Activated CD8-positive, alpha-beta memory T cell treated with anti-CD3 and anti-CD28 coated beads, Interleukin-2, amount 50 U/mL, for 4 hours (primary cell): Measurements from ENCODE around the gene INTS14.
"Not testable (repeated sequence)": the region's sequence is repeated elsewhere in the genome, so short reads cannot be mapped to it uniquely, and the experiment has no call there.

ENCODE experiments used
- DNase-seq: peaks from one replicate; pipeline ENCODE4 v3.0.0-alpha.2; 2020

INTS14 gene

DNA sequence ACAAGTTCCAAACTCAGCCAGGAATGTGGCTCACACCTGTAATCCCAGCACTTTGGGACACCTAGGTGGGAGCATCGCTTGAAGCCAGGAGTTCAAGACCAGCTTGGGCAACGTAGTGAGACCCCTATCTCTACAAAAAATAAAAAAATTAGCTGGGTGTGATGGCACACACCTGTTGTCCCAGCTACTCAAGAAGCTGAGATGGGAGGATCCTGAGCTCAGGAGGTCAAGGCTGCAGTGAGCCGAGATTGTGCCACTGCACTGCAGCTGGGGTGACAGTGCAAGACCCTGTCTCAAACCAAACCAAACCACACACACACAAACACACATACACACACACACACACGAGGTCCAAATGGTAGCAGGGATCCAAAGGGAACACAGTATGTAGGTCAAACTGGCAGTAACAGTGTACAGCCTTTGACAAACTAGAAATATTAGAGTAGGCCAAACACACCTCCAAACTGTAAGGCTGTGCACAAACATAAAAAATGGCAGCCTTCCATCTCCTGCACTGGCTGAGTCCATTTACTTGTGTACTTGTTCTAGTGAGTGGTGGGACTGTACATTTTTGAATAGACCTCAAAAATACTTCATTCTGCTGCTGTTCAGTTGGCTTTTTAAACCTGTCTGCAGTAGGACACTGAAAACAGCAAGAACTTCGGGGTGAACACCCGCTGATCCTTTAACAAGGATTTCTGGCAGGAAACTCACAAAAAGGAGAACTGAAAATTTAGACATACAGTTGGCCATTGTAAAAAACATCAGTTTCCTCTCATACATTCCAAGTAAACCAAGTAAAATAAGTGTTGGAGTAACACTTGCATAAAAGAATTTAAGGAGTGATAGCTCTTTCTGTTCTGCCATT, 33.6 kb downstream of the INTS14 start:
- no peak for DNase-seq

- DNase-seq = no peak
These were observed 34.3 kb downstream of the INTS14 start for GRCh38 chr15:65576664-65577063.

- DNase-seq = no peak
These were observed 39.0 kb downstream of the INTS14 start for GRCh38 chr15:65571971-65572370.

- DNase-seq = no peak
These were observed 41.2 kb downstream of the INTS14 start for GRCh38 chr15:65569728-65570127.

- DNase-seq = no peak
These were observed 49.0 kb downstream of the INTS14 start for GRCh38 chr15:65561934-65562333.

GRCh38 chr15:65559941-65560340, 51.0 kb downstream of the INTS14 start:
- no peak for DNase-seq

GRCh38 chr15:65558997-65559760, 51.8 kb downstream of the INTS14 start:
- no peak for DNase-seq

- no peak for DNase-seq
These were observed 52.6 kb downstream of the INTS14 start for GRCh38 chr15:65558336-65558735.

GRCh38 chr15:65556622-65557021, 54.3 kb downstream of the INTS14 start:
- no peak for DNase-seq

DNA sequence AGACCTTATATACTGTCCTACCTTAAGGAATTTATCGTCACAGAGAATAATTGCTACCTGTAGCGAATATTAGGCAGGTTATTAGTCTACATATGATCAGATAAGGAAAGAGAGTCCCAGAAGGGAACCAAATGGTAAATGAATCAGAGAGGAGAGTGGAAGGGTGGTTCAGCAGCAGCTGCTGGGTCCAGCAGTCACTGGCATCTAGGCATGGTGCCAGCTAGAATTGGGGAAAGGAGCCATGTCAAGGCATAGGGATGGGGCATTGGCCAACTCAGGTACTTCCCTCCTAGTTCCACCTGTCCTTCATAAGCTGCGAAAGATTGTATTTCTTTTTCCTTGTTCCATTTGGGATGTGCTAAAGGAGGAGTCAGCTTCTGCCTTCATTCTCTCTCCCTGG, 57.2 kb downstream of the INTS14 start:
- DNase-seq = no peak

DNA sequence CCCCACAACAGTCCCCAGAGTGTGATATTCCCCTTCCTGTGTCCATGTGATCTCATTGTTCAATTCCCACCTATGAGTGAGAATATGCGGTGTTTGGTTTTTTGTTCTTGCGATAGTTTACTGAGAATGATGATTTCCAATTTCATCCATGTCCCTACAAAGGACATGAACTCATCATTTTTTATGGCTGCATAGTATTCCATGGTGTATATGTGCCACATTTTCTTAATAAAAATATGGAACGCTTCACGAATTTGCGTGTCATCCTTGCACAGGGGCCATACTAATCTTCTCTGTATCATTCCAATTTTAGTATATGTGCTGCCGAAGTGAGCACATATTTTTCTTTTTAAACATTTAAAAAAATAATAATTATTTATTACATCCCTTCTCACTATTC, 58.1 kb downstream of the INTS14 start:
- DNase-seq = not testable (repeated sequence)

DNA sequence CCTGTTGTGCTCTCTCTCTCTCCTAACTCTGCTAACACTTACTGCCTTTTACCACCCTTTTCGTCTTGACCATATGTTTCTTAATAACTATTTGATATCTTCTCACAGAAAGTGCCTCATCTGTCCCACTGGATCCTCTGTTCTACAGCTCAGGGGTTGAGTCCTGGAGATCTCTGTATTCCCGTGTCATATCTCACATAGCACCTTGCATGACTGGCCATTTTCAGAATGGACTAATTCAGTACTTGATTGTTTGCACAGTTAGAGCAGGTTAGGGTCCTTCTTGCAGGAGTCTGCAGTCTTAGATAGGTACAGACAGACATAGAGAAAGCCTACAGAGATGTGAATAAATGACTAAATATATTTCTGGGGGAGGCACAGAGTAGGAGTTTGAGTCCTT, 59.7 kb downstream of the INTS14 start:
- DNase-seq = no peak

- no peak for DNase-seq
These were observed 60.2 kb downstream of the INTS14 start for GRCh38 chr15:65550681-65551098.

- not testable (repeated sequence) for DNase-seq
These were observed 61.6 kb downstream of the INTS14 start for GRCh38 chr15:65549288-65549687.

DNA sequence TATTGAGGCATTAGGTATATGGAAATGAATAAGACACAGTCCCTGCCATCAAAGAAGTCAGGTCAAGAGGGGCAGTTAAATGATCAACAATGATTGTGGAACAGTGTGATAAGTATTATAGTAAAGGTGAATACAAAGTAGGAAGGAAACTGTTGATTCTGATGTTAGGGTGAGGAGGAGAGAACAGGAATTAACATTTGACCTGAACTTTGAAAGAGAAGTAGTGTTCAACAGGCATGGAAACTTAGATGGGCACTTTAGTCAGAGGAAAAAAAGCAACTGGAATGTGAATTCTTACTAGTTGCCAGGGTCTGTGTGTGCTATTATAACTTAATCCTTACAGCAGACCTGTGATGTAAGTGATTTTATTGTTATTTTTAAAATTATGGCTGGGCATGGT, 63.1 kb downstream of the INTS14 start:
- DNase-seq = no peak

DNA sequence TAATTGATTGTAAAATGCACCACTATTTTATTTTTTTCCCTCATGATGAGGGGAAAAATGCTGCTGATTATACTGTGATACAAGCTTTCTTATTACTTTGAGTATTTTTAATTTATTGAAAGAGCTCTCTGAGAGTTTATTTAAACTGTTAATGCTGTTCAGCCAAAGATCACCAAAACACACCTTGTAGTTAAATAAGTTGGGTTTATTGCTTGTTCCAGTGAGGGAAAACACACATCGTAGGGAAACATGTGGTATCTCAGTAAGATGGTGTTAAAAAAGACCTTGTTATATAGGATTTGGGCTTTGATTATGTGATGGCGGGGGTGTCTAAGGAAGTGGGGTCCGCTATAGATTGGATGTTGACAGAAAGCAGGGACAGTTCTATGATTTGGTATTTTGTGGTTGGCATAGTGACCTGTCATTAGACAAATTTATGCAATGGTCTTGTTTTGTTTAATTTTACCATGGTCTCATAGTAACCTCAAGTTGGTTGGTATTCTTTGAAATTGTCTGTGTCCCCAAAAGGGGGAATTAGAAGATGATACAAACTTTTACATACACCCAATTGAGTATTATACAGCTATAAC, 69.6 kb downstream of the INTS14 start:
- no peak for DNase-seq

DNA sequence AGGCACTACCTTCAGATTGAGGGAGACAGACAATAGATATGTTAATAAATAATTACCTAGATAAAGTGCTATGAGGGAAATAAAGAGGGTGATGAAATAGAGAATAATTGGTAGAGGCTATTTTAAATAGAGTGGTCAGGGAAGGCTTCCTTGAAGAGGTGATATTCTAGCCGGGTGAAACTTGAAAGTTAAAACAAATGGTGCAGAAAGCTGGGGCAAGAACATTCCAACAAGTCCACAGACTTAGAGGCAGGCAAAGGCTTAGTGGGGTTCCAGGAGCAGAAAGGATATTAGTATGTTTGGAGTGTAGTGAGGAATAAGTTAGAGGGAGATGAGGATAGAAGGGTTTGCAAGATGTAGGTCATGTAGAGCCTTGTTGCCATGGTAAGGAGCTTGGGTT, 70.6 kb downstream of the INTS14 start:
- DNase-seq = no peak

GRCh38 chr15:65535192-65535591, 75.7 kb downstream of the INTS14 start:
- no peak for DNase-seq

DNA sequence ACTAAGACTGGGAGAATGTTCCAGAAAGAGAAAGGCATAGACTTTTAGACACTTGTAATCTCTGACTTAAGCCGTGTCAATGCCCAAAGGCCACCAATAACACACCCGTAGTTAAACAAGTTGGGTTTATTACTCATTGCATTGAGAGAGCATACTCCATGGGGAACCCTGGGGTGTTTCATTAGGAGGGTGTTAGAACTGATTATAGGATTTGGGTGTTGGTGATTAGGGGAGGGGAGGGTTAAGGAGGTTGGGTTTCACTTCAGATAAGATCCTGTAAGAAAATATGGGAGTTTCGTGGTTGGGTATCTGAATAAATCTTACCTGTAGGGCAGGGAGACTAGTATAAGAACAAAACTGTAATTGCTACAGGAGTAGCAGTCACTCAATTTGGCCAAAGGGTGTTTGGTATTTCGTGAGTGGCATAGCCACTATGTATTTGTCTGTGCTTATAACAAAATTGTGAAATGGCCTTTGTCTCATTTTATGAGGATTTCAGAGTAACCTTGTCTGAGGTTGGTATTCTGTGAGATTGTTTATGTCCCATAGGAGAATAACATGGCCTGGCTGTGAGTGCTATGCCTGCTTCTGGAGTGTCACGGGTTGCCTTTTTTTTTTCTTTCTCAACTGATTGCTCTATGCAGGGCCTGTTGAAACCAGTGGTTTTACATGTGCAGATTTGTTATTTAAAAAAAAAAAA, 77.7 kb downstream of the INTS14 start:
- no peak for DNase-seq

DNA sequence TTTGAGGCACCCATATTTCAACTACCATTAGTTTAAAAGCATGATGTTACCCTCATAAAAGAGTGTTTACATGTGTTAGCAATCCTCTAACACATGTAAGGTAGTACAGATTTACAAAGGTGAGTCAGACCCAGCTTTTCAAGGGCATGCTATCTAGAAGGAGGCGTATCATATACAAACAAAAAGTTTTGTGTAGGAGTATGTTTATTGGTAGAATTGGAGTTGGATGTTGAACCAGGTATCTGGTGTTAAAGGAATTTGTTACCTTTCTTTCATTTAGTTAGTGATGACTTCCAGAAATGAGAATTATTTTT, 78.2 kb downstream of the INTS14 start:
- no peak for DNase-seq

DNA sequence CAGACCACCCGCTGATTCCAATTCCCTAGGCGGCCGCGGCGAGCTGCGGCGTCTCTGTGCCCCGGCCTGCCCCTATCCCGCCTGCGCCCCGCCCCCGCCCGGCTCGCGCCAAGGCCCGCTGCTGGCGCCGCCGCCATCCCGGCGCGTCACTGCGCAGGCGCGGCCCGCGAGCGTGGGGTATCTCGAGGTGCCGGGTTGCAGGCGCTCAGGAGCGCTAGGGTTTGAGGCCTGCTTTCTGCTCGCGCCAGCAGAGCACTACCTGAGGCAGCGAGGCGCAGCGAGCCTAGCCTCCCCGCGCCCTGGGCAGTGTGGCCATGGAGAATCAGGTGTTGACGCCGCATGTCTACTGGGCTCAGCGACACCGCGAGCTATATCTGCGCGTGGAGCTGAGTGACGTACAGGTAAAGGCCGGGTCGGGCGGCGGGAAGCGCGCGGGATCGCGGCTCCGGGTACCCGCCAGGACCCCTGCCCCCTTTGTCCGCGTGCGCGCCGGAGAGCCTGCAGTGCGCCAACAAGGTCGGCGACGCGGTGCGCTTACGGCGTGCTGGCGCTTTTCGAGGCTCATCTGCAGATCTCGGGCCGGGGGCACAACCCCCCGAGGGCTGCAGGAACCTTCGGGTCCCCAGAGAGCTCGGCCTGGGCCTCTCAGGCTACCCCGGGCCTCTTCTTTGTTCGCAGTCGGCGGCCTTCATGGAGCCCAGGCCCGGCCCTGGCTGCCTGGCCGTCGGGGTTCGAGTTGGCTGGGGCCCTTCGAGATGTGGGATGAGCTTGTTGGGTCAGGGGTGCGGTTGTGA, 80.4 kb downstream of the INTS14 start, which contains the start of gene HACD3:
Gene HACD3 (plus strand): TSS at position 146 of the 794 bp plus-strand sequence. CDS start 169 bp downstream, at position 315.
- DNase-seq = peak; percentile 93

DNA sequence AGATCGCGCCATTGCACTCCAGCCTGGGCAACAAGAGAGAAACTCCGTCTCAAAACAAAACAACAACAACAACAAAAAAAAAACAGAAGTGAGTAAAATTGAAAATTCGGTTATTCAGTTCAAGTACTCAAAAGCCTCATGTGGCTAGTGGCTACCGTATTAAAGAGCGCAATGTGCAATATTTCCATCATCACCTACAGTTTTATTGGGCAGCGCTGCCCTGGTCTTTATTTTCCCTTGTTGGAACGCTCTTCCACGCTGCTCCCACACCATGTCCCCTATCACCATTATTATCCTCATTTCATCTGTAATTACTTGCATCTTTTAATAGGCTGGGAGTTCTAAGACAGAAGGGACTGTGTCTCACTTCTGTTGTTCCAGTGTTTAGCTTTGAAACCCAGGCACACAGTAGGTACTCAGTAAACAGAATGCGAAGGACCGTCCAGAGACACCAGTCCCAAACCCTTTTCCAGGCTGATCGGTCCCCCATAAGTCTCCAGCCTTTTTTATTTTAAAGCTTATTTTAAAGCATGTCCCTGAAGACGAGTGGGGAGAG, 81.1 kb downstream of the INTS14 start:
- no peak for DNase-seq
